ENCODE measurements around the gene GALR1. TPM values are rescaled to one million over a fixed set of nuclear protein-coding genes. Genes with fewer than 3 reads are reported as not detected.

The GALR1 gene
- total RNA-seq, 1 experiment from 2014 or later = not detected

DNA sequence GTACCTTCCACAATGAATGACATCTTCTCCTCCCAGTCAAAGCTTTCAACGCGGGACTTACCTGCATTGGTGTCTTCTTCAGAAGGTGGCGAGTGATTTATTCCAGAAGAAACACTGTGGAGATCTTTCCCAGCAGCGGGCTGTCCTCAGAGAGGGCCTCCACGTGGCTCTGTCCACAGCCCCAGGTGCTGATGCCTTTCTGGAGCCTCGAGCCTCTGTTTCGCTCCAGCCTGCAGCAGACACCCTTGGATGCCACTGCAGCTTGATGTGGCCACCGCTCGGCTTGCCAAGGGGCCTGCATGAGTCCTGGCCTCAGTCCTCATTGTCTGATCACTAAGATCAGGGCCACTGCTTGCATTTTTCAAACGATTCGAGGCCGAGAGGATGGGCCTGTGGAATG lies 46.6 kb upstream of the GALR1 start:
- Histone ChIP-seq H3K79me2 (ENCODE audit: insufficient read depth, low read length) (no peaks in the 10 kb centered on the region), H3K9ac (ENCODE audit: low read length) (no peak overlapping the region), H4K20me1 (ENCODE audit: insufficient read depth) (no peaks in the 10 kb centered on the region), H3K4me1 (ENCODE audit: control insufficient read depth in 1 of 2, insufficient read depth in 2 of 2, low read length in 2 of 2) (peaks cover 8 to 20% of the 10 kb centered on the region in 2 experiments), H3K4me2 (ENCODE audit: low read length) (no peak overlapping the region), H3K4me3 (replicated peaks in 1 of 2; ENCODE audit: low read depth in 1 of 2, low read length in 2 of 2) (no peak overlapping the region), H3K27me3 (ENCODE audit: insufficient read depth, low read length) (no peaks in the 10 kb centered on the region), H3K36me3 (ENCODE audit: control insufficient read depth in 1 of 2, insufficient read depth in 2 of 2, low read length in 2 of 2) (no peaks in the 10 kb centered on the region), H3K9me2 (ENCODE audit: insufficient read depth) (no peaks in the 10 kb centered on the region), H3K9me3 (ENCODE audit: control insufficient read depth in 1 of 2, insufficient read depth in 1 of 2, low read depth in 1 of 2, low read length in 2 of 2) (no peaks in the 10 kb centered on the region), H2AFZ (ENCODE audit: low read depth, low read length, poor library complexity, severe bottlenecking) (no peak overlapping the region), H3K27ac (ENCODE audit: low read depth, low read length) (no peak overlapping the region)
- POLR2A ChIA-PET = no interaction called here
- BruUV-seq (replicated peaks) = no TSS peak
- ATAC-seq = no peak
- TF ChIP-seq EGR1 (IDR thresholded peaks at IDR 0.05; ENCODE audit: low read depth) = no peak
- TF ChIP-seq, protein P1, sequence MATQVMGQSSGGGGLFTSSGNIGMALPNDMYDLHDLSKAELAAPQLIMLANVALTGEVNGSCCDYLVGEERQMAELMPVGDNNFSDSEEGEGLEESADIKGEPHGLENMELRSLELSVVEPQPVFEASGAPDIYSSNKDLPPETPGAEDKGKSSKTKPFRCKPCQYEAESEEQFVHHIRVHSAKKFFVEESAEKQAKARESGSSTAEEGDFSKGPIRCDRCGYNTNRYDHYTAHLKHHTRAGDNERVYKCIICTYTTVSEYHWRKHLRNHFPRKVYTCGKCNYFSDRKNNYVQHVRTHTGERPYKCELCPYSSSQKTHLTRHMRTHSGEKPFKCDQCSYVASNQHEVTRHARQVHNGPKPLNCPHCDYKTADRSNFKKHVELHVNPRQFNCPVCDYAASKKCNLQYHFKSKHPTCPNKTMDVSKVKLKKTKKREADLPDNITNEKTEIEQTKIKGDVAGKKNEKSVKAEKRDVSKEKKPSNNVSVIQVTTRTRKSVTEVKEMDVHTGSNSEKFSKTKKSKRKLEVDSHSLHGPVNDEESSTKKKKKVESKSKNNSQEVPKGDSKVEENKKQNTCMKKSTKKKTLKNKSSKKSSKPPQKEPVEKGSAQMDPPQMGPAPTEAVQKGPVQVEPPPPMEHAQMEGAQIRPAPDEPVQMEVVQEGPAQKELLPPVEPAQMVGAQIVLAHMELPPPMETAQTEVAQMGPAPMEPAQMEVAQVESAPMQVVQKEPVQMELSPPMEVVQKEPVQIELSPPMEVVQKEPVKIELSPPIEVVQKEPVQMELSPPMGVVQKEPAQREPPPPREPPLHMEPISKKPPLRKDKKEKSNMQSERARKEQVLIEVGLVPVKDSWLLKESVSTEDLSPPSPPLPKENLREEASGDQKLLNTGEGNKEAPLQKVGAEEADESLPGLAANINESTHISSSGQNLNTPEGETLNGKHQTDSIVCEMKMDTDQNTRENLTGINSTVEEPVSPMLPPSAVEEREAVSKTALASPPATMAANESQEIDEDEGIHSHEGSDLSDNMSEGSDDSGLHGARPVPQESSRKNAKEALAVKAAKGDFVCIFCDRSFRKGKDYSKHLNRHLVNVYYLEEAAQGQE (IDR thresholded peaks at IDR 0.05; ENCODE audit: low read depth) = peak; percentile 37
- RAD21 ChIA-PET (ENCODE audit: low non-redundant PET in 1 of 2, low total read pairs in 2 of 2, uncharacterized antibody in 2 of 2, unreplicated experiment in 2 of 2) = no interaction called here
- no peak for DNase-seq (ENCODE audit: low read depth, low spot score)
- CTCF ChIA-PET = interaction anchor here (1.6 kb wide), 1 partner anchor 9 kb away, joined by 8 read pairs; no protein-coding TSS in a partner anchor
- intact Hi-C loops (cut with micrococcal nuclease) = loop anchor here (10.0 kb wide), 1 partner anchor 398 kb away; no protein-coding TSS in a partner anchor

DNA sequence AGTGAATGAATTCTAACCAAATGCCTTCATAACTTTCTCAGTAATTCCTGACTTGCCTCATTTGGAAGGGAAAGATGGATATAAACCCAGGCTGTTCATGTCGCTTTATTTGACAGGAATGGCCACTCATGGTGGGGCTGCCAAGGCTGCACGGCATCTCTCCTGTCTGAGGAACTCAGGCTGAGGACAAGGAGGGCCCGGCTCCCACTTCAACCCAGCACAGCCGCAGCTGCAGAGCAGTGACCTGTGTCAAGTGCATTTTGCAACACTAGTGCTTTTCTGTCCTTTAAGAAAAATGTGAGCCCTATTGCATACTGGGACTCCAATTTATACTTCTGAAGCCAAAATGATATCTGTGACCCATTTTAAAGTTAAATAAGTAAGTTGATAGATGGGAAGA lies 45.8 kb upstream of the GALR1 start:
- RAD21 ChIA-PET (ENCODE audit: low non-redundant PET in 1 of 2, low total read pairs in 2 of 2, uncharacterized antibody in 2 of 2, unreplicated experiment in 2 of 2) = no interaction called here
- DNase-seq (ENCODE audit: low read depth, low spot score) (no peak), ATAC-seq (no peak)
- Histone ChIP-seq H2AFZ (ENCODE audit: low read depth, low read length, poor library complexity, severe bottlenecking) (no peak overlapping the region), H3K9me2 (ENCODE audit: insufficient read depth) (no peaks in the 10 kb centered on the region; the same call in 1 of the 2 replicates), H3K4me1 (ENCODE audit: control insufficient read depth in 1 of 2, insufficient read depth in 2 of 2, low read length in 2 of 2) (peaks cover 8 to 23% of the 10 kb centered on the region in 2 experiments), H3K4me2 (ENCODE audit: low read length) (no peak overlapping the region), H3K4me3 (replicated peaks in 1 of 2; ENCODE audit: low read depth in 1 of 2, low read length in 2 of 2) (no peak overlapping the region), H4K20me1 (ENCODE audit: insufficient read depth) (no peaks in the 10 kb centered on the region), H3K36me3 (ENCODE audit: control insufficient read depth in 1 of 2, insufficient read depth in 2 of 2, low read length in 2 of 2) (no peaks in the 10 kb centered on the region), H3K9ac (ENCODE audit: low read length) (no peak overlapping the region), H3K9me3 (ENCODE audit: control insufficient read depth in 1 of 2, insufficient read depth in 1 of 2, low read depth in 1 of 2, low read length in 2 of 2) (no peaks in the 10 kb centered on the region), H3K27me3 (ENCODE audit: insufficient read depth, low read length) (no peaks in the 10 kb centered on the region), H3K79me2 (ENCODE audit: insufficient read depth, low read length) (no peaks in the 10 kb centered on the region), H3K27ac (ENCODE audit: low read depth, low read length) (no peak overlapping the region)
- intact Hi-C loops (cut with micrococcal nuclease) = loop anchor here (10.0 kb wide), 1 partner anchor 399 kb away; no protein-coding TSS in a partner anchor
- POLR2A ChIA-PET = no interaction called here
- CTCF ChIA-PET = no interaction called here
- no TSS peak for BruUV-seq (replicated peaks)
- TF ChIP-seq, protein P2, sequence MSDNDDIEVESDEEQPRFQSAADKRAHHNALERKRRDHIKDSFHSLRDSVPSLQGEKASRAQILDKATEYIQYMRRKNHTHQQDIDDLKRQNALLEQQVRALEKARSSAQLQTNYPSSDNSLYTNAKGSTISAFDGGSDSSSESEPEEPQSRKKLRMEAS (IDR thresholded peaks at IDR 0.05) = no peak
- TF ChIP-seq, protein P3, sequence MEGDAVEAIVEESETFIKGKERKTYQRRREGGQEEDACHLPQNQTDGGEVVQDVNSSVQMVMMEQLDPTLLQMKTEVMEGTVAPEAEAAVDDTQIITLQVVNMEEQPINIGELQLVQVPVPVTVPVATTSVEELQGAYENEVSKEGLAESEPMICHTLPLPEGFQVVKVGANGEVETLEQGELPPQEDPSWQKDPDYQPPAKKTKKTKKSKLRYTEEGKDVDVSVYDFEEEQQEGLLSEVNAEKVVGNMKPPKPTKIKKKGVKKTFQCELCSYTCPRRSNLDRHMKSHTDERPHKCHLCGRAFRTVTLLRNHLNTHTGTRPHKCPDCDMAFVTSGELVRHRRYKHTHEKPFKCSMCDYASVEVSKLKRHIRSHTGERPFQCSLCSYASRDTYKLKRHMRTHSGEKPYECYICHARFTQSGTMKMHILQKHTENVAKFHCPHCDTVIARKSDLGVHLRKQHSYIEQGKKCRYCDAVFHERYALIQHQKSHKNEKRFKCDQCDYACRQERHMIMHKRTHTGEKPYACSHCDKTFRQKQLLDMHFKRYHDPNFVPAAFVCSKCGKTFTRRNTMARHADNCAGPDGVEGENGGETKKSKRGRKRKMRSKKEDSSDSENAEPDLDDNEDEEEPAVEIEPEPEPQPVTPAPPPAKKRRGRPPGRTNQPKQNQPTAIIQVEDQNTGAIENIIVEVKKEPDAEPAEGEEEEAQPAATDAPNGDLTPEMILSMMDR (IDR thresholded peaks at IDR 0.05 in 2 of 3, conservative IDR thresholded peaks at IDR 0.05 in 1 of 3; ENCODE audit: borderline replicate concordance in 1 of 3, insufficient read depth in 1 of 3, low read depth in 2 of 3, low read length in 2 of 3) = no peak
- TF ChIP-seq POLR2A (IDR thresholded peaks at IDR 0.05; ENCODE audit: borderline replicate concordance, extremely low read depth, insufficient read depth, insufficient read length) (no peak), POLR2AphosphoS5 (IDR thresholded peaks at IDR 0.05; ENCODE audit: low read depth, low read length) (no peak), EZH2 (IDR thresholded peaks at IDR 0.05) (no peak), TCF7L2 (IDR thresholded peaks at IDR 0.05; ENCODE audit: borderline replicate concordance, extremely low read depth, insufficient read depth, insufficient read length) (no peak), RAD21 (IDR thresholded peaks at IDR 0.05; ENCODE audit: low read depth) (no peak), ELF1 (IDR thresholded peaks at IDR 0.05; ENCODE audit: borderline replicate concordance, low read depth) (no peak)
- TF ChIP-seq, protein P4, sequence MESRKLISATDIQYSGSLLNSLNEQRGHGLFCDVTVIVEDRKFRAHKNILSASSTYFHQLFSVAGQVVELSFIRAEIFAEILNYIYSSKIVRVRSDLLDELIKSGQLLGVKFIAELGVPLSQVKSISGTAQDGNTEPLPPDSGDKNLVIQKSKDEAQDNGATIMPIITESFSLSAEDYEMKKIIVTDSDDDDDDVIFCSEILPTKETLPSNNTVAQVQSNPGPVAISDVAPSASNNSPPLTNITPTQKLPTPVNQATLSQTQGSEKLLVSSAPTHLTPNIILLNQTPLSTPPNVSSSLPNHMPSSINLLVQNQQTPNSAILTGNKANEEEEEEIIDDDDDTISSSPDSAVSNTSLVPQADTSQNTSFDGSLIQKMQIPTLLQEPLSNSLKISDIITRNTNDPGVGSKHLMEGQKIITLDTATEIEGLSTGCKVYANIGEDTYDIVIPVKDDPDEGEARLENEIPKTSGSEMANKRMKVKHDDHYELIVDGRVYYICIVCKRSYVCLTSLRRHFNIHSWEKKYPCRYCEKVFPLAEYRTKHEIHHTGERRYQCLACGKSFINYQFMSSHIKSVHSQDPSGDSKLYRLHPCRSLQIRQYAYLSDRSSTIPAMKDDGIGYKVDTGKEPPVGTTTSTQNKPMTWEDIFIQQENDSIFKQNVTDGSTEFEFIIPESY (IDR thresholded peaks at IDR 0.05; ENCODE audit: extremely low read depth, insufficient replicate concordance, low read length) = no peak
